Stomach (tissue), 4 donors: ENCODE measurements around the gene CYP46A1.

Experiments used
- CTCF ChIP-seq, 7 experiments: fragments of 450-650 bp in 4 of 7; fragments of 200-600 bp in 3 of 7; sonication (generic) in 3 of 7; IDR thresholded peaks; one replicate each; pipeline ENCODE4 v1.5.1; 2016 to 2019; ENCODE audit warnings: antibody characterized with exemption in 7 of 7, control low read depth in 2 of 7, mild to moderate bottlenecking in 1 of 7
- POLR2A ChIP-seq, 4 donors: fragments of 450-650 bp; IDR thresholded peaks; one replicate each; pipeline ENCODE4 v1.6.1; 2016; ENCODE audit warnings: antibody characterized with exemption in 4 of 4, control low read depth in 2 of 4, mild to moderate bottlenecking in 1 of 4, moderate library complexity in 1 of 4
- POLR2AphosphoS5 ChIP-seq, 3 donors: sonication (generic); formaldehyde crosslinking; IDR thresholded peaks; one replicate each; pipeline ENCODE4 v1.6.1; 2016; ENCODE audit warnings: antibody characterized with exemption in 3 of 3

- no peak for TF ChIP-seq POLR2AphosphoS5 (IDR thresholded peaks at IDR 0.05)
- no peak for TF ChIP-seq POLR2A (IDR thresholded peaks at IDR 0.05)
- no peak for TF ChIP-seq CTCF (IDR thresholded peaks at IDR 0.05)
Observed at GRCh38 chr14:99679111-99679510, 5.0 kb upstream of the CYP46A1 start.
